Endothelial cell of umbilical vein (primary cell): ENCODE results near the gene CCDC187. TPM values are rescaled to one million over a fixed set of nuclear protein-coding genes. Genes with fewer than 3 reads are reported as not detected.

ENCODE experiments used
- BruUV-seq: library from RNA; stranded (reverse); fragments of 400-500 nt; replicated peaks from 2 replicates; lab custom pipeline; 2021; lab: Mats Ljungman, UMichigan
- CTCF ChIA-PET: fragments of 300-600, 350-600 bp; sonication (Branson Sonifier 250); formaldehyde crosslinking; loops from one replicate; lab custom pipeline; 2021; ENCODE audit warnings: antibody characterized with exemption, inconsistent platforms; lab: Charles Lee
- POLR2A ChIA-PET: fragments of 300-600, 350-600 bp; sonication (Branson Sonifier 250); formaldehyde crosslinking; loops from one replicate; lab custom pipeline; 2021; ENCODE audit warnings: antibody characterized with exemption, inconsistent platforms; lab: Charles Lee
- DNase-seq: peaks from one replicate; pipeline ENCODE4 v3.0.0-alpha.2; 2011; ENCODE audit warnings: low read depth, low spot score
- FAIRE-seq: peaks from 2 replicates; lab custom pipeline; 2011; peaks lifted over from hg19 to GRCh38; lab: Jason Lieb, UNC
- H2AFZ ChIP-seq: 2 replicates; pipeline ENCODE4 v1.6.0; 2012; ENCODE audit warnings: low read depth, low read length, control low read depth, inconsistent platforms
- H3K27ac ChIP-seq: 2 replicates; pipeline ENCODE4 v1.5.1; 2011; ENCODE audit warnings: low read depth, mild to moderate bottlenecking, control low read depth, low read length, moderate library complexity; ENCODE audit not compliant: insufficient read depth
- H3K27me3 ChIP-seq, 2 experiments: 2 replicates each; pipeline versions ENCODE4 v1.6.0 to v1.6.1; 2011; ENCODE audit warnings: low read length in 2 of 2, mixed read lengths in 1 of 2; ENCODE audit not compliant: control insufficient read depth in 2 of 2, insufficient read depth in 2 of 2
- H3K36me3 ChIP-seq, 2 experiments: 2 replicates in 1 of 2; 3 replicates in 1 of 2; pipeline ENCODE4 v1.5.1; 2011; ENCODE audit warnings: low read length in 2 of 2, mild to moderate bottlenecking in 1 of 2, moderate library complexity in 1 of 2; ENCODE audit not compliant: control insufficient read depth in 2 of 2, insufficient read depth in 2 of 2; ENCODE audit errors: extremely low read depth in 1 of 2
- H3K4me1 ChIP-seq: 3 replicates; pipeline ENCODE4 v1.5.1; 2011; ENCODE audit warnings: mild to moderate bottlenecking, low read length; ENCODE audit not compliant: control insufficient read depth, insufficient read depth; ENCODE audit errors: extremely low read depth
- H3K4me2 ChIP-seq: 2 replicates; pipeline ENCODE4 v1.6.1; 2011; ENCODE audit warnings: low read length, control low read depth, mixed read lengths; ENCODE audit not compliant: insufficient read depth
- H3K4me3 ChIP-seq, 3 experiments: fragments of 200-600 bp in 1 of 3; sonication (generic), shearing (Covaris generic) in 1 of 3; replicated peaks in 1 of 3; 2 replicates each; pipeline ENCODE4 v1.5.1; 2011 to 2016; ENCODE audit warnings: control low read depth in 3 of 3, low read length in 3 of 3, mild to moderate bottlenecking in 2 of 3, inconsistent platforms in 1 of 3, low read depth in 1 of 3, moderate library complexity in 1 of 3; ENCODE audit not compliant: insufficient read depth in 1 of 3
- H3K79me2 ChIP-seq: 2 replicates; pipeline ENCODE4 v1.6.0; 2012; ENCODE audit warnings: low read length, inconsistent platforms; ENCODE audit not compliant: control insufficient read depth, insufficient read depth
- H3K9ac ChIP-seq: replicated peaks from 2 replicates; pipeline ENCODE3; 2011; ENCODE audit warnings: low read length, control low read depth; ENCODE audit not compliant: insufficient read depth; ENCODE audit errors: extremely low read depth
- H3K9me1 ChIP-seq: replicated peaks from 3 replicates; pipeline ENCODE4 v1.6.0; 2011; ENCODE audit warnings: mild to moderate bottlenecking, low read length; ENCODE audit not compliant: control insufficient read depth, insufficient read depth; ENCODE audit errors: extremely low read depth
- H3K9me3 ChIP-seq: replicated peaks from 2 replicates; pipeline ENCODE4 v1.5.1; 2012; ENCODE audit warnings: low read length, inconsistent platforms; ENCODE audit not compliant: control insufficient read depth, insufficient read depth
- H4K20me1 ChIP-seq: replicated peaks from 2 replicates; pipeline ENCODE3; 2011; ENCODE audit warnings: mild to moderate bottlenecking, low read length; ENCODE audit not compliant: control insufficient read depth, insufficient read depth; ENCODE audit errors: extremely low read depth
- EZH2 ChIP-seq: IDR thresholded peaks from 2 replicates; pipeline ENCODE4 v1.6.1; 2012; ENCODE audit warnings: borderline replicate concordance, low read depth, mild to moderate bottlenecking, moderate library complexity, low read length, inconsistent platforms; ENCODE audit not compliant: severe bottlenecking
- FOS ChIP-seq: IDR thresholded peaks from 2 replicates; pipeline ENCODE4 v1.6.1; 2011; ENCODE audit warnings: mild to moderate bottlenecking, low read length, moderate library complexity, borderline replicate concordance; ENCODE audit not compliant: insufficient read depth
- GATA2 ChIP-seq: IDR thresholded peaks from 2 replicates; pipeline ENCODE4 v1.7.0; 2011; ENCODE audit warnings: low read depth, mild to moderate bottlenecking, moderate library complexity, mixed read lengths, low read length; ENCODE audit not compliant: insufficient read length, insufficient read depth
- JUN ChIP-seq: IDR thresholded peaks from 2 replicates; pipeline ENCODE4 v1.6.1; 2011; ENCODE audit warnings: borderline replicate concordance, low read depth; ENCODE audit not compliant: insufficient read length, insufficient read depth
- MYC ChIP-seq: IDR thresholded peaks from one replicate; pipeline ENCODE4 v1.6.1; 2011; ENCODE audit warnings: mild to moderate bottlenecking, low read depth, low read length
- POLR2A ChIP-seq: IDR thresholded peaks from 2 replicates; pipeline ENCODE4 v1.6.1; 2012; ENCODE audit warnings: low read depth, mild to moderate bottlenecking, control low read depth, low read length
- POLR2AphosphoS5 ChIP-seq: IDR thresholded peaks from 2 replicates; pipeline ENCODE4 v1.6.1; 2012; ENCODE audit warnings: low read depth, mild to moderate bottlenecking, control low read depth, low read length, moderate library complexity; ENCODE audit not compliant: insufficient read depth
- dilution Hi-C: fragments of 300-500 bp; cut with MboI; formaldehyde crosslinking; loops from one replicate; pipeline ENCODE4 v1.15.0; 2019; ENCODE audit warnings: low sequenced_read_pairs; ENCODE audit not compliant: extremely low pct_ligation_motif_present
- intact Hi-C: fragments of 100-400 bp; cut with micrococcal nuclease; formaldehyde crosslinking; loops from one replicate; pipeline ENCODE4 v1.10.0; 2022
- polyA plus RNA-seq, 4 experiments: library from polyadenylated mRNA; depleted of rRNA in 3 of 4; stranded (reverse) in 3 of 4; unstranded in 1 of 4; fragments of >200 nt; gene quantifications; 2 replicates each; pipeline versions ENCODE4 v1.2.1 to v1.2.3, GENCODE V29; 2011 to 2012; ENCODE audit warnings: missing spikeins in 1 of 4
- total RNA-seq: library from RNA; stranded (reverse); gene quantifications from 2 replicates; pipeline ENCODE4 v1.2.3, GENCODE V29; 2021
- TF ChIP-seq, protein P1 (sequence below), 2 donors: IDR thresholded peaks; 1 replicate in 1 of 2; 2 replicates in 1 of 2; pipeline ENCODE4 v1.5.1; 2011; ENCODE audit warnings: low read length in 2 of 2, mild to moderate bottlenecking in 2 of 2, moderate library complexity in 2 of 2, control low read depth in 1 of 2, inconsistent platforms in 1 of 2, low read depth in 1 of 2; ENCODE audit not compliant: insufficient read depth in 1 of 2; ENCODE audit errors: extremely low read depth in 1 of 2
- TF ChIP-seq, protein P2 (sequence below): IDR thresholded peaks from 2 replicates; pipeline ENCODE4 v1.6.1; 2011; ENCODE audit not compliant: insufficient read depth, insufficient read length

Gene CCDC187
- total and polyA plus RNA-seq, 2 donors (not counting 3 experiments of a cell fraction or from before 2014, with no cell fraction given), result not detected

DNA sequence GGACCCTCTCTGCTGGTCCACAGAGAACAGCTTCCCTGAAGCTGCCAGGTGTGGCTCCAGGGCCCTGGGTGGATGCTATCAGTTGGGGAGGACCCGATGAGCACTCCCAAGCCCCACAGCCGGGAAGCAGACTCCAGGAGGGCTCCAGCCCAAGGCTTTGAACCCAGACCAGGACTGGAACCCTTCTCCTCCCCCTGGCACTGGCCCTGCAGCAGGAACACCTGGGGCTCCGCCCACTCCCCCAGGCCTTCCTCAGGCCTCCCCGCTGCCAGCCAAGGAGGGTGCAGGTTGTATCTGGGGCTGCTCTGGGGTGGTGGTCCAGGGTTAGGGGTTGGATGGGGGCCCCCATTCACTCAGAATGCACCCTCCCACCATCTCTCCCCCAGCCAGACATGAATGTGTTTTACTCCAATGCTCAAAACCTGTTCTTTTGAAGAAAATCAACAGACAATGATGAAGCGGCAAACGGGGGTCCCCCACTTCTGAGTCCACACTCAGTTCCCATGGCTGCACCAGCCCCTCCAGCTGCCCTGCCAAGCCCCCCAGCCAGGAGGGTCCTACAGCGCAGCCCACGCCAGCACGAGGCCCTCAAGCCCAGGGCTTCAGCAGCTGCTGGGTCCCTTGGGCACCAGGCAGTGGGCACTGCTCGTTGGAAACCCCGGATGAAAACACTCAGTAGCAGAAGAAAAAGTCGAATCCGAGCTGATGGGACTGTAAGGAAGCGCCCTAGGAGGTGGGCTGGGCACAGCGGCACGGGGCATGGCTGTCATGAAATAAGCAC is 23.2 kb downstream of the CCDC187 start:
- Histone ChIP-seq H3K4me2 (no peak overlapping the region), H3K4me3 (no peak overlapping the region), H3K4me1 (no peaks in the 10 kb centered on the region), H3K9me3 (no peaks in the 10 kb centered on the region), H3K36me3 (no peaks in the 10 kb centered on the region), H3K9ac (no peak overlapping the region), H2AFZ (no peak overlapping the region), H3K79me2 (no peaks in the 10 kb centered on the region), H3K27ac (no peak overlapping the region), H4K20me1 (no peaks in the 10 kb centered on the region), H3K27me3 (peaks cover 0 to 2% of the 10 kb centered on the region in 2 experiments), H3K9me1 (no peaks in the 10 kb centered on the region)
- no peak for DNase-seq
- intact Hi-C loops (loop anchor here (10.0 kb wide), 2 partner anchors 316 to 676 kb away; partner anchors contain the start of gene UBAC1), dilution Hi-C loops (no loop called here)
- ChIA-PET CTCF (interaction anchor here (1.4 to 3.8 kb wide), 2 partner anchors 14 to 111 kb away, joined by 5 to 16 read pairs; no protein-coding TSS in a partner anchor), POLR2A (no interaction called here)
- BruUV-seq, result no TSS peak
- TF ChIP-seq POLR2A (no peak), FOS (no peak), MYC (no peak), POLR2AphosphoS5 (no peak), GATA2 (no peak)
- FAIRE-seq, result no peak

DNA sequence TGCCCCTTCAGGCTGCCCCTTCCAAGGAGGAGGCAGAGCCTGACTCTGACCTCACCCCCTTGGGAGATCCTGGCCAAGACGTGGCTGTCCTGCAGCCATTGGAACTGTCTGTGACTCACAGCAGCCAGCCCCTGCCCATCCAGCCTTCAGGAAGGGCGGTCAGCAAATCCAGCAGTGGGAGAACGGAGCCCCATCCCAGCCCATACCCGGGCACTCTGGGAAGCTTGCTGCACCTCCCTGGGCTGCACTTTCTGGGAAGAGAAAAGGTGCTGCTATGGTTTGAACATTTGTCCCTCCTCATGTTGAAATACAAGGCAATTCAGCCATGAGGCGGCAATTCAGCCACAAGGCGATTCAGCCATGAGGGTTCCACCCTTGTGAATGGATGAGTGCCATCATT is 24.4 kb downstream of the CCDC187 start:
- FAIRE-seq (no peak), DNase-seq (no peak)
- Histone ChIP-seq H2AFZ (no peak overlapping the region), H3K4me2 (no peak overlapping the region), H3K9me3 (no peaks in the 10 kb centered on the region), H3K79me2 (no peaks in the 10 kb centered on the region), H3K4me3 (no peak overlapping the region), H4K20me1 (no peaks in the 10 kb centered on the region), H3K27me3 (peaks cover 0 to 2% of the 10 kb centered on the region in 2 experiments), H3K9me1 (no peaks in the 10 kb centered on the region), H3K36me3 (no peaks in the 10 kb centered on the region), H3K27ac (no peak overlapping the region), H3K9ac (no peak overlapping the region), H3K4me1 (no peaks in the 10 kb centered on the region)
- POLR2A ChIA-PET, result no interaction called here
- CTCF ChIA-PET, result interaction anchor here (0.6 to 1.2 kb wide), 3 partner anchors 10 to 151 kb away, joined by 3 to 4 read pairs (median 3); no protein-coding TSS in a partner anchor
- dilution Hi-C loops (no loop called here), intact Hi-C loops (no loop called here)
- no peak for TF ChIP-seq JUN
- no peak for TF ChIP-seq FOS
- TF ChIP-seq GATA2, result no peak
- TF ChIP-seq EZH2, result no peak
- TF ChIP-seq MYC, result no peak
- TF ChIP-seq, protein P1, sequence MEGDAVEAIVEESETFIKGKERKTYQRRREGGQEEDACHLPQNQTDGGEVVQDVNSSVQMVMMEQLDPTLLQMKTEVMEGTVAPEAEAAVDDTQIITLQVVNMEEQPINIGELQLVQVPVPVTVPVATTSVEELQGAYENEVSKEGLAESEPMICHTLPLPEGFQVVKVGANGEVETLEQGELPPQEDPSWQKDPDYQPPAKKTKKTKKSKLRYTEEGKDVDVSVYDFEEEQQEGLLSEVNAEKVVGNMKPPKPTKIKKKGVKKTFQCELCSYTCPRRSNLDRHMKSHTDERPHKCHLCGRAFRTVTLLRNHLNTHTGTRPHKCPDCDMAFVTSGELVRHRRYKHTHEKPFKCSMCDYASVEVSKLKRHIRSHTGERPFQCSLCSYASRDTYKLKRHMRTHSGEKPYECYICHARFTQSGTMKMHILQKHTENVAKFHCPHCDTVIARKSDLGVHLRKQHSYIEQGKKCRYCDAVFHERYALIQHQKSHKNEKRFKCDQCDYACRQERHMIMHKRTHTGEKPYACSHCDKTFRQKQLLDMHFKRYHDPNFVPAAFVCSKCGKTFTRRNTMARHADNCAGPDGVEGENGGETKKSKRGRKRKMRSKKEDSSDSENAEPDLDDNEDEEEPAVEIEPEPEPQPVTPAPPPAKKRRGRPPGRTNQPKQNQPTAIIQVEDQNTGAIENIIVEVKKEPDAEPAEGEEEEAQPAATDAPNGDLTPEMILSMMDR (IDR thresholded peaks at IDR 0.05; ENCODE audit: extremely low read depth in 1 of 2, insufficient read depth in 1 of 2, low read depth in 1 of 2, low read length in 2 of 2), result no peak
- TF ChIP-seq, protein P2, sequence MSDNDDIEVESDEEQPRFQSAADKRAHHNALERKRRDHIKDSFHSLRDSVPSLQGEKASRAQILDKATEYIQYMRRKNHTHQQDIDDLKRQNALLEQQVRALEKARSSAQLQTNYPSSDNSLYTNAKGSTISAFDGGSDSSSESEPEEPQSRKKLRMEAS, result no peak
- no peak for TF ChIP-seq POLR2AphosphoS5
- TF ChIP-seq POLR2A, result no peak
- no TSS peak for BruUV-seq
